Measurements from ENCODE around the gene DIAPH3.

Gene DIAPH3

DNA sequence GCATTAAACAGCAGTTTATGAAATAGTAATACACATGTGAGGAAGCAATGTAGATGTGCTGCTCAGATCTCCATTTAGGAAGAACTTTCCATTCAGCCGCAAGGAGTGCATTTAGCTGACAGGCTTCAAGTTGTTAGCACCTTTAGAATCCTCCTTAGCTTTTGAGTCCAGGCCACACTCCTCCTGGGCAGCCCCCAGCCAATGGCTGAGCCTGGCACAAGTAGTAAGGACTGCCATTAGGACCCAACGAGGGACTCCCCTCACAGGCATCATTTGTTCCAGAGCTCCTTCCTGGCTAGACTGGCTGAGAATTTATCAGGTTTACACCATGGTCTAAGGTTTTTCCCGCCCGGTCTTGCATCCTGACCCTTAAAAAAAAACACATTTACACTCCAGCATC, 201.4 kb downstream of the DIAPH3 start:
- no peaks in the 10 kb centered on the region for H3K9me3 ChIP-seq (ENCODE audit: control insufficient read depth, insufficient read depth, low read length)
- H3K4me1 ChIP-seq (ENCODE audit: control insufficient read depth, low read length) = no peaks in the 10 kb centered on the region
- H3F3A ChIP-seq (ENCODE audit: control insufficient read depth, insufficient read depth) = no peaks in the 10 kb centered on the region
- H3K9me2 ChIP-seq (replicated peaks; ENCODE audit: control insufficient read depth, low read length) = no peaks in the 10 kb centered on the region
- TF ChIP-seq, protein P1, sequence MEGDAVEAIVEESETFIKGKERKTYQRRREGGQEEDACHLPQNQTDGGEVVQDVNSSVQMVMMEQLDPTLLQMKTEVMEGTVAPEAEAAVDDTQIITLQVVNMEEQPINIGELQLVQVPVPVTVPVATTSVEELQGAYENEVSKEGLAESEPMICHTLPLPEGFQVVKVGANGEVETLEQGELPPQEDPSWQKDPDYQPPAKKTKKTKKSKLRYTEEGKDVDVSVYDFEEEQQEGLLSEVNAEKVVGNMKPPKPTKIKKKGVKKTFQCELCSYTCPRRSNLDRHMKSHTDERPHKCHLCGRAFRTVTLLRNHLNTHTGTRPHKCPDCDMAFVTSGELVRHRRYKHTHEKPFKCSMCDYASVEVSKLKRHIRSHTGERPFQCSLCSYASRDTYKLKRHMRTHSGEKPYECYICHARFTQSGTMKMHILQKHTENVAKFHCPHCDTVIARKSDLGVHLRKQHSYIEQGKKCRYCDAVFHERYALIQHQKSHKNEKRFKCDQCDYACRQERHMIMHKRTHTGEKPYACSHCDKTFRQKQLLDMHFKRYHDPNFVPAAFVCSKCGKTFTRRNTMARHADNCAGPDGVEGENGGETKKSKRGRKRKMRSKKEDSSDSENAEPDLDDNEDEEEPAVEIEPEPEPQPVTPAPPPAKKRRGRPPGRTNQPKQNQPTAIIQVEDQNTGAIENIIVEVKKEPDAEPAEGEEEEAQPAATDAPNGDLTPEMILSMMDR (IDR thresholded peaks at IDR 0.05; ENCODE audit: low read depth, low read length, poor library complexity, severe bottlenecking) = no peak
- TF ChIP-seq EZH2phosphoT487 (IDR thresholded peaks at IDR 0.05; ENCODE audit: borderline replicate concordance, low read length) = no peak
- no peaks in the 10 kb centered on the region for H4K20me1 ChIP-seq (ENCODE audit: control insufficient read depth, insufficient read depth, low read depth, low read length)
- H3K79me2 ChIP-seq (ENCODE audit: control insufficient read depth, low read length) = no peaks in the 10 kb centered on the region
- H3K4me3 ChIP-seq (ENCODE audit: low read length) = no peak overlapping the region
- no peaks in the 10 kb centered on the region for H3K36me3 ChIP-seq (ENCODE audit: control insufficient read depth, low read length)
- no peak overlapping the region for H3K4me2 ChIP-seq (ENCODE audit: low read length)
- no peak overlapping the region for H3K27ac ChIP-seq (ENCODE audit: low read depth, low read length)
- no peaks in the 10 kb centered on the region for H3K27me3 ChIP-seq (ENCODE audit: control insufficient read depth, low read length)

DNA sequence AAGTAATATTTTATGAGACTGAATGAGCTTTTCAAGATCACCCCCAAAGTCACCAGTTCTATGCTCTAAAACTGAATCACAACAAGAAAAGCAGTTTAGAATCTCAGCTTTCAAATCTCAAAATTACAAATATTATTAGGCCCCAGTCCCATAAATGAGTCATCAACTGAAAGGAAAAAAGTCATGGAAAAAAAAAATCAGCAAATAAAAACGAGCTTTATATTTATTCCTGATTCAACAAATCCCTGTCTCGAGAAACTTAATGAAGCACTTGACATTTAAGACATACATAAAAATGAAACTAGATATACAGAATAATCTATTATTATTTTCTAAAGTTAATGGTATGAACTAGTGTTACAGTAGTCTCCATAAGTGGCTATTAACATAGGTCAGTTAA, 203.0 kb downstream of the DIAPH3 start:
- Histone ChIP-seq H3K4me2 (ENCODE audit: low read length) (no peak overlapping the region), H3K79me2 (ENCODE audit: control insufficient read depth, low read length) (no peaks in the 10 kb centered on the region), H3K4me1 (ENCODE audit: control insufficient read depth, low read length) (no peaks in the 10 kb centered on the region), H3K9me3 (ENCODE audit: control insufficient read depth, insufficient read depth, low read length) (no peaks in the 10 kb centered on the region), H3K27ac (ENCODE audit: low read depth, low read length) (no peak overlapping the region), H3K9me2 (replicated peaks; ENCODE audit: control insufficient read depth, low read length) (no peaks in the 10 kb centered on the region), H4K20me1 (ENCODE audit: control insufficient read depth, insufficient read depth, low read depth, low read length) (no peaks in the 10 kb centered on the region), H3K36me3 (ENCODE audit: control insufficient read depth, low read length) (no peaks in the 10 kb centered on the region), H3K27me3 (ENCODE audit: control insufficient read depth, low read length) (no peaks in the 10 kb centered on the region), H3F3A (ENCODE audit: control insufficient read depth, insufficient read depth) (no peaks in the 10 kb centered on the region), H3K4me3 (ENCODE audit: low read length) (no peak overlapping the region)
- TF ChIP-seq EZH2phosphoT487 (IDR thresholded peaks at IDR 0.05; ENCODE audit: borderline replicate concordance, low read length) = no peak
- TF ChIP-seq, protein P1 (IDR thresholded peaks at IDR 0.05; ENCODE audit: low read depth, low read length, poor library complexity, severe bottlenecking) = no peak

DNA sequence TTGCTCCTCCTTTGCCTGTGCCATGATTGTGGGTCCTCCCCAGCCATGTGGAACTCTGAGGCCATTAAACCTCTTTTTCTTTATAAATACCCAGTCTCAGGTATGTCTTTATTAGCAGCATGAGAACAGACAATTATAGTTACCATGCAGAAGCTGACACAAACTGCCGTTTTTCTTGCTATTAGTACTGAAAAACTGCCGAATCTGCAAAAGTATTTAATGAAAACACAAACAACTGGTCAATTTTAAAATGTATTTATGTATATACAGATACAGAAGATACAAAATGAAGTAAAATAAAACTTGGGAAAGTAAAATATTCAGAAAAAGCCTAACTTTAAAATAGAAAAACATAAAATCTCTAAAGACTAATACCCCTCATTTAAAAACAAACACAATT, 206.3 kb downstream of the DIAPH3 start:
- H3K9me2 ChIP-seq (replicated peaks; ENCODE audit: control insufficient read depth, low read length) = no peaks in the 10 kb centered on the region
- no peaks in the 10 kb centered on the region for H3K4me1 ChIP-seq (ENCODE audit: control insufficient read depth, low read length)
- H3K27me3 ChIP-seq (ENCODE audit: control insufficient read depth, low read length) = no peaks in the 10 kb centered on the region
- no peak overlapping the region for H3K27ac ChIP-seq (ENCODE audit: low read depth, low read length)
- TF ChIP-seq, protein P1 (IDR thresholded peaks at IDR 0.05; ENCODE audit: low read depth, low read length, poor library complexity, severe bottlenecking) = no peak
- TF ChIP-seq EZH2phosphoT487 (IDR thresholded peaks at IDR 0.05; ENCODE audit: borderline replicate concordance, low read length) = no peak
- H3F3A ChIP-seq (ENCODE audit: control insufficient read depth, insufficient read depth) = no peaks in the 10 kb centered on the region
- no peaks in the 10 kb centered on the region for H3K79me2 ChIP-seq (ENCODE audit: control insufficient read depth, low read length)
- no peak overlapping the region for H3K4me3 ChIP-seq (ENCODE audit: low read length)
- no peaks in the 10 kb centered on the region for H3K9me3 ChIP-seq (ENCODE audit: control insufficient read depth, insufficient read depth, low read length)
- no peak overlapping the region for H3K4me2 ChIP-seq (ENCODE audit: low read length)
- H3K36me3 ChIP-seq (ENCODE audit: control insufficient read depth, low read length) = no peaks in the 10 kb centered on the region
- H4K20me1 ChIP-seq (ENCODE audit: control insufficient read depth, insufficient read depth, low read depth, low read length) = no peaks in the 10 kb centered on the region

DNA sequence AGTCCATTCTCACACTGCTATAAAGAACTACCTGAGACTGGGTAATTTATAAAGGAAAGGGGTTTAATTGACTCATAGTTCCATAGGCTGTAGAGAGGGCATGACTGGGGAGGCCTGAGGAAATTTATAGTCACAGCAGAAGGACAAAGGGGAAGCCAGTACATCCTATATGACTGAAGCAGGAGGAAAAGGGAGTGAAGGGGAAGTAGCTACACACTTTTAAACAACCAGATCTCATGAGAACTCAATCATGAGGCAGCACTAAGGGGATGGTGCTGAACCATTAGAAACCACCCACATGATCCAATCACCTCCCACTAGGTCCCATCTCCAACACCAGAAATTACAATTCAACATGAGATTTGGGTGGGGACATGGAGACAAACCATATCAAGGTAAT, 209.1 kb downstream of the DIAPH3 start:
- H3K27ac ChIP-seq (ENCODE audit: low read depth, low read length) = no peak overlapping the region
- no peaks in the 10 kb centered on the region for H4K20me1 ChIP-seq (ENCODE audit: control insufficient read depth, insufficient read depth, low read depth, low read length)

More for the DNA sequence above, 209.1 kb downstream of the DIAPH3 start:
- Histone ChIP-seq H3K4me3 (ENCODE audit: low read length) (no peak overlapping the region), H3K79me2 (ENCODE audit: control insufficient read depth, low read length) (no peaks in the 10 kb centered on the region), H3K4me2 (ENCODE audit: low read length) (no peak overlapping the region), H3K9me3 (ENCODE audit: control insufficient read depth, insufficient read depth, low read length) (no peaks in the 10 kb centered on the region), H3K27me3 (ENCODE audit: control insufficient read depth, low read length) (no peaks in the 10 kb centered on the region), H3K9me2 (replicated peaks; ENCODE audit: control insufficient read depth, low read length) (no peaks in the 10 kb centered on the region), H3K36me3 (ENCODE audit: control insufficient read depth, low read length) (no peaks in the 10 kb centered on the region), H3F3A (ENCODE audit: control insufficient read depth, insufficient read depth) (no peaks in the 10 kb centered on the region), H3K4me1 (ENCODE audit: control insufficient read depth, low read length) (no peaks in the 10 kb centered on the region)
- no peak for TF ChIP-seq EZH2phosphoT487 (IDR thresholded peaks at IDR 0.05; ENCODE audit: borderline replicate concordance, low read length)
- TF ChIP-seq, protein P1 (IDR thresholded peaks at IDR 0.05; ENCODE audit: low read depth, low read length, poor library complexity, severe bottlenecking) = no peak

All from DOHH2 (cell line).